Esophagus squamous epithelium (tissue), 4 donors: ENCODE data around the gene GRIK3.

Source experiments
- POLR2A ChIP-seq, 4 donors: fragments of 450-650 bp; IDR thresholded peaks; one replicate each; pipeline ENCODE4 v1.6.1; 2017; ENCODE audit warnings: antibody characterized with exemption in 4 of 4, mild to moderate bottlenecking in 4 of 4, moderate library complexity in 3 of 4
- TF ChIP-seq, protein P1 (sequence below), 6 experiments: fragments of 450-650 bp in 4 of 6; fragments of 200-600 bp in 2 of 6; sonication (generic) in 2 of 6; IDR thresholded peaks; one replicate each; pipeline ENCODE4 v1.5.1; 2016 to 2019; ENCODE audit warnings: antibody characterized with exemption in 6 of 6, mild to moderate bottlenecking in 4 of 6, moderate library complexity in 4 of 6

DNA sequence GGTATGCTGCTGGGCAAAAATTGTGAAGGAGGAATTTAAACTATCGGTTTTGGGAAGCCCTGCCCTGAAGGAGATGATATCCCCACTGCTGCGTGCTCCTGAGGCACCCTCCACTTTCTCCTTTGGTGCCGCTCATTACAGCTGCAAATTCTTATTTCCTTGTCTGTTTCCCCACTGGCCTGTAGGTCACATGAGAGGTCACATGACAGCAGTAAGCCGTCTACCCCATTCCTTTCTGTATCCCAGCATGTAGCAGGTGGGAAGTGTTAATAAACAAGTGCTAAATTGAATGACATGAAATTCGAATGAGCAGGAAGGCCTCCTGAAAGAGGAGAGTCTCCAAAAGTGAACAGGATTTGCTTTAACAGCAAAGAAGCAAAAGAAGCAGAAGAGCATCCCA, 58.7 kb downstream of the GRIK3 start:
- TF ChIP-seq, protein P1, sequence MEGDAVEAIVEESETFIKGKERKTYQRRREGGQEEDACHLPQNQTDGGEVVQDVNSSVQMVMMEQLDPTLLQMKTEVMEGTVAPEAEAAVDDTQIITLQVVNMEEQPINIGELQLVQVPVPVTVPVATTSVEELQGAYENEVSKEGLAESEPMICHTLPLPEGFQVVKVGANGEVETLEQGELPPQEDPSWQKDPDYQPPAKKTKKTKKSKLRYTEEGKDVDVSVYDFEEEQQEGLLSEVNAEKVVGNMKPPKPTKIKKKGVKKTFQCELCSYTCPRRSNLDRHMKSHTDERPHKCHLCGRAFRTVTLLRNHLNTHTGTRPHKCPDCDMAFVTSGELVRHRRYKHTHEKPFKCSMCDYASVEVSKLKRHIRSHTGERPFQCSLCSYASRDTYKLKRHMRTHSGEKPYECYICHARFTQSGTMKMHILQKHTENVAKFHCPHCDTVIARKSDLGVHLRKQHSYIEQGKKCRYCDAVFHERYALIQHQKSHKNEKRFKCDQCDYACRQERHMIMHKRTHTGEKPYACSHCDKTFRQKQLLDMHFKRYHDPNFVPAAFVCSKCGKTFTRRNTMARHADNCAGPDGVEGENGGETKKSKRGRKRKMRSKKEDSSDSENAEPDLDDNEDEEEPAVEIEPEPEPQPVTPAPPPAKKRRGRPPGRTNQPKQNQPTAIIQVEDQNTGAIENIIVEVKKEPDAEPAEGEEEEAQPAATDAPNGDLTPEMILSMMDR (IDR thresholded peaks at IDR 0.05) = no peak
- no peak for TF ChIP-seq POLR2A (IDR thresholded peaks at IDR 0.05)
